RWPE2 (cell line): ENCODE results near the gene MAP2K2.

ENCODE experiments used
- ATAC-seq: fragments of 200-7000 bp; cut with Tn5 transposase; 3 replicates; pipeline ENCODE4 v1.9.1; 2021; ENCODE audit warnings: low read depth
- DNase-seq: peaks from one replicate; pipeline ENCODE4 v3.0.0-alpha.2; 2020; ENCODE audit warnings: low spot score
- H3K27ac ChIP-seq: fragments of 450-650 bp; 2 replicates; pipeline ENCODE4 v1.5.1; 2017; ENCODE audit warnings: mild to moderate bottlenecking; ENCODE audit not compliant: poor library complexity, severe bottlenecking
- H3K27me3 ChIP-seq: fragments of 250-450 bp; sonication (Bioruptor Pico); 2 replicates; pipeline ENCODE4 v1.5.1; 2021; ENCODE audit warnings: mild to moderate bottlenecking, moderate library complexity; ENCODE audit not compliant: insufficient read depth, poor library complexity, severe bottlenecking
- H3K36me3 ChIP-seq: fragments of 250-450 bp; sonication (Bioruptor Pico); 2 replicates; pipeline ENCODE4 v1.5.1; 2020; ENCODE audit warnings: low read depth, mild to moderate bottlenecking, moderate library complexity
- H3K4me1 ChIP-seq: fragments of 250-450 bp; sonication (Bioruptor Pico); 2 replicates; pipeline ENCODE4 v1.5.1; 2021; ENCODE audit warnings: mild to moderate bottlenecking, moderate library complexity; ENCODE audit not compliant: insufficient read depth, poor library complexity, severe bottlenecking
- H3K4me3 ChIP-seq: fragments of 250-450 bp; sonication (Bioruptor Pico); 2 replicates; pipeline ENCODE4 v1.5.1; 2021; ENCODE audit warnings: mild to moderate bottlenecking, moderate library complexity; ENCODE audit not compliant: severe bottlenecking
- H3K9me3 ChIP-seq: fragments of 250-450 bp; sonication (Bioruptor Pico); 2 replicates; pipeline ENCODE4 v1.5.1; 2021; ENCODE audit warnings: mild to moderate bottlenecking, moderate library complexity; ENCODE audit not compliant: severe bottlenecking
- CTCF ChIP-seq: fragments of 450-650 bp; IDR thresholded peaks from one replicate; pipeline ENCODE4 v1.5.1; 2017; ENCODE audit warnings: mild to moderate bottlenecking, moderate library complexity; ENCODE audit not compliant: poor library complexity, severe bottlenecking

MAP2K2 gene

GRCh38 chr19:4121273-4121612 is 2.7 kb downstream of the MAP2K2 start:
- no peaks in the 10 kb centered on the region for H3K27me3 ChIP-seq
- no peaks in the 10 kb centered on the region for H3K9me3 ChIP-seq
- no peak for TF ChIP-seq CTCF
- H3K36me3 ChIP-seq = peaks cover 20% of the 10 kb centered on the region
- no peak overlapping the region for H3K27ac ChIP-seq
- ATAC-seq = no peak
- H3K4me1 ChIP-seq = no peaks in the 10 kb centered on the region
- H3K4me3 ChIP-seq = no peak overlapping the region
- DNase-seq = no peak

GRCh38 chr19:4120559-4121272 is 3.2 kb downstream of the MAP2K2 start:
- no peak for ATAC-seq

GRCh38 chr19:4119763-4120162 is 4.2 kb downstream of the MAP2K2 start:
- no peaks in the 10 kb centered on the region for H3K27me3 ChIP-seq
- no peaks in the 10 kb centered on the region for H3K4me1 ChIP-seq
- no peaks in the 10 kb centered on the region for H3K9me3 ChIP-seq
- H3K36me3 ChIP-seq = peaks cover 33% of the 10 kb centered on the region
- no peak overlapping the region for H3K4me3 ChIP-seq
- no peak for TF ChIP-seq CTCF
- DNase-seq (no peak), ATAC-seq (no peak)
- no peak overlapping the region for H3K27ac ChIP-seq

More at GRCh38 chr19:4120559-4121272, 3.2 kb downstream of the MAP2K2 start:
- H3K36me3 ChIP-seq = peaks cover 26% of the 10 kb centered on the region
- no peak overlapping the region for H3K4me3 ChIP-seq
- H3K27ac ChIP-seq = no peak overlapping the region
- H3K27me3 ChIP-seq = no peaks in the 10 kb centered on the region
- no peak for DNase-seq
- no peak for TF ChIP-seq CTCF
- no peaks in the 10 kb centered on the region for H3K9me3 ChIP-seq
- H3K4me1 ChIP-seq = no peaks in the 10 kb centered on the region

- Histone ChIP-seq H3K9me3 (no peaks in the 10 kb centered on the region), H3K4me1 (no peaks in the 10 kb centered on the region), H3K36me3 (peaks cover 52% of the 10 kb centered on the region), H3K4me3 (no peak overlapping the region), H3K27ac (no peak overlapping the region), H3K27me3 (no peaks in the 10 kb centered on the region)
- ATAC-seq (no peak), DNase-seq (no peak)
- no peak for TF ChIP-seq CTCF
These were observed 8.0 kb downstream of the MAP2K2 start for GRCh38 chr19:4115818-4116385.
